Measurements from ENCODE around the gene RASA4.
"Not testable (repeated sequence)": the region's sequence is repeated elsewhere in the genome, so short reads cannot be mapped to it uniquely, and the experiment has no call there.

RASA4 gene

DNA sequence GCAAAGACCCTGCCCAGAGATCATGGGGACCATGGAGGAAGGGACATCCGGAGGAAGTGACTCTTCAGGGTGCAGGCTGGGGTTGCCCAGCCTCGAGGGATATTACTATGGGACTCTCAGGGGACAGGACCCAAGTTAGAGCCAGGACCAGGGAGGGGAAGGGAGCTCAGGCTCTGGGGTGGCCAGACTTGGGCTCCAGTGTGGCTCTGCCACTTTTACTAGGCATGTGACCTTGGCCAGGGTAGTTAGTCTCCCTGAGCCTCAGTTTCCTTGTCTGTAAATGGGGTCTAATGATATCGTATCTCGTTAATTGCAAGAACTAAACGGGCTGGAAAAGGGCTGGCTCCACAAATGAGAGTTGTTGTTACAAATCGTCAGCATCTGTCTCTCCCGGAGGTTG, 6.1 kb downstream of the RASA4 start:
- not testable (repeated sequence) for DNase-seq (ENCODE audit: low read depth); H3K4me3 ChIP-seq (ENCODE audit: low read length)

DNA sequence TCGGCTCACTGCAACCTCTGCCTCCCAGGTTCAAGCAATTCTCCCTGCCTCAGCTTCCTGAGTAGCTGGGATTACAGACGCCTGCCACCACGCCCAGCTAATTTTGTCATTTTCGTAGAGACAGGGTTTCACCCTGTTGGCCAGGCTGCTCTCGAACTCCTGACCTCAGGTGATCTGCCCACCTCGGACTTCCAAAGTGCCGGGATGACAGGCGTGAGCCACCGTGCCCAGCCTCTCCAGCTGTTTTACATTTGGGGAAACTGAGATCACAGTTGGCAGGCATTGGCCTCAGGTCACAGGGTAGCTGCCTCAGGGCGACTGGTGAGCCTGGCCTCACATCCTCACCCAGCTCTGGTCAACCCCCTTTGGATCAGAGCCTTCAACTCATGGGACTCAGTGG, 6.8 kb downstream of the RASA4 start:
- H3K4me3 ChIP-seq (ENCODE audit: low read length); DNase-seq (ENCODE audit: low read depth): not testable (repeated sequence)

DNA sequence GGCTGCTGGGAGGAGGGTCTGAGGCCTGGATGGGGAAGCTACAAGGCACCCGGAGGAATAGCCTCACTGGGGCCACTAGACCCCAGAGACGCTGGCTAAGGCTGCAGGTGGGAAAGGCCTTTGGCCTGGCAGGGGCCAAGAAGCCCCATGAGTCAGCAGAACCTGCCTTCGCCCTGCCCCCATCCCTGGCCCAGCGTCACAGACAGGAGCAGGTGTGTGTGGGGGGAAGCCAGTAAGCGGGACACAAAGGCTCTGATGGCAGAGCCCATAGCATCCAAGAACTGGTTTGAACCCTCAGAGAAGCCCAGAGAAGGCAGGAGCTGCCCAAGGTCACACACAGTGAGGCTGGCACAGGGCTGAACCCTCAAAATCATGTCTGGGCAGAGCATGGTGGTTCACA, 9.7 kb downstream of the RASA4 start:
- H3K4me3 ChIP-seq (ENCODE audit: low read length); DNase-seq (ENCODE audit: low read depth): not testable (repeated sequence)

DNA sequence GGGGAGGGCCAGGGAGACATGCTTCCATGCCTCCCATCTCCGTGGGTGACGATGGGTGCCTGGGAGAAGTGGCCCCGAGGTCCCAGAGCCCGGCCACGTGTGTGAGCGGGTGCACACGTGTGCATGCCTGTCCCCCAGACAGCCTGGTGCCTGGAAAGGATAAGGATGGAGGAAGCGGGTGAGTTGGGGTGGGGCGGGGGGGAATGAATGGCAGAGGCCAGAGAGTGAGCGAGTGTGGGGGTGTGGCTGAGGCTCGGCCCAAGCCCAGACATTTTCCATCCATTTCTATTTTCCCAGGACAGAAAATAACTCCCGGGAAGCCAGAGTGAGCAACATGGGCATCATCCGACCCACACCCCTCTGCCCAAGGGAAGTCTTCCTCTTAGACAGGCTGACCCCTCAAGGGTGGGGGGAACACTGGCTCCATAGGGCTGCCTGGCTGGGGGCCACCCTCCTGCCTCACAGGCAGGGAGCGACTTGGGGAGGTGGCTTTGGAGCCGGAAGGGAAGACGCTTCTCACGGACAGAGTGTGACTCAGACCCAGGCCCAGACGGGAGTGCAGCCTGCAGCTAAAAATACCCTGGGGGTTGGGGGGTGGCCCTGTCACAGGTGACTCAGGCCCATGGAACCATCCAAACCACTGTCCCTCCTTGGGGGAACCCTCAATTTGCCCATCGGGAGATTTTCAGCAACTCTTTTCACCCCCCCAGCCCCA, 12.0 kb downstream of the RASA4 start:
- DNase-seq (ENCODE audit: low read depth), result not testable (repeated sequence)

DNA sequence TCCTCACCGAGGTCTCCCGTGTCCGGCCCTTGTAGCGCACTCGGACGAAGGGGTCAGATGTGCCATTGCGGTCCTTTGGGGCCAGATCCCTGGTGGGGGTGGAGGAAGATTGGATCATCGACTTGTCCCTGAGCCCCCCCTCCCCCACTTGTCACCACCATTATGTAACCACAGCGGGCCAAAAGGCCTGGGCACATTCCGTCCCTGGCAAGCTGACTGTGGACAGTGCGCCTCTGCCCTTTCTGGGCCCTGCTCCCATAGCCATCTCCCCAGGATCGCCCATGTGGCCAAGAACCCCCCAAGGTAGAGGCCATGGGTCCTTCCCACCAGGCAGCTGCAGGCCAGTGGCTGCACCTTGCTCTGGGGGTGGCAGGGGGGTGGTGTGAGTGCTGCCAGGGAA, 14.2 kb downstream of the RASA4 start:
- H3K4me3 ChIP-seq (ENCODE audit: low read length); DNase-seq (ENCODE audit: low read depth): not testable (repeated sequence)

More for the DNA sequence above, 12.0 kb downstream of the RASA4 start:
- H3K4me3 ChIP-seq (ENCODE audit: low read length), result not testable (repeated sequence)

DNA sequence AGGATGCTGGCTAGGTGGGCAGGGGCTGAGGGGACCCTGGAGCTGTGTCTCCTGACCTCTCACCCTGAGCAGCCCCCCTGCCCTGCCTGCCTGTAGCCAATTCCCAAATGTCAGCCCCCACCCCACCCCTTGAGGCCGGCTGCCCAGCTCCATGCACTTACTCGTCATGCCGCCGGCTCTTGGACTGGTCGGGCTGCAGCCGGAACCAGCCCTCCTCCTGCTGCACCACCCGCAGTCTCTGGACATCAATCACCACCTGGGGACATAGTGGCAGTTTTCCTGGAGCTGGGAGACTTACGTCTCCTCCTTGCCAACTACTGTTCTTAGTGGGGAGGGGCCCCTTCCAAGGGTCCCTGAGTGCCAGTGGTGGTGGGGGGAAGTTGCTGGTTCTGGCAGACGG, 16.9 kb downstream of the RASA4 start:
- not testable (repeated sequence) for DNase-seq (ENCODE audit: low read depth); H3K4me3 ChIP-seq (ENCODE audit: low read length)

DNA sequence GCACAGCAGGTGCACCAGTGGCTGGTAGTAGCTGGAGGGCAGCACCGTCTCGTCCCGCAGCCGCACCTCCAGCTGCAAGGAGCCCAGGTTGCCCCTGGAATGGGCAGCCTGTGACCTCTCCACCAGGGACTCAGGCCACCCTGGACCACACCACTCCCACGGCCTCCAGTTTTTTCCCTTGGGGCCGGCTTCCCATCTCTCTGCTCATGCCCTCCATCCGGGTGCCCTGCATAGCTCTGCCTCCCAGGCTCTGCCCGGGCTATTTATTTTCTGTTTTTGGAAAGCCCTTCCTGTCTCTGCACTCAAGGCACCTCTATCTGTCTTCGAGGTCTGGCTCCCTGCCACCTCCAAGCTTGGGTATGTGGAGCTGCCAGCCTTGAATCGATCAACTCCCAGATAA, 20.5 kb downstream of the RASA4 start:
- DNase-seq (ENCODE audit: low read depth); H3K4me3 ChIP-seq (ENCODE audit: low read length): not testable (repeated sequence)

DNA sequence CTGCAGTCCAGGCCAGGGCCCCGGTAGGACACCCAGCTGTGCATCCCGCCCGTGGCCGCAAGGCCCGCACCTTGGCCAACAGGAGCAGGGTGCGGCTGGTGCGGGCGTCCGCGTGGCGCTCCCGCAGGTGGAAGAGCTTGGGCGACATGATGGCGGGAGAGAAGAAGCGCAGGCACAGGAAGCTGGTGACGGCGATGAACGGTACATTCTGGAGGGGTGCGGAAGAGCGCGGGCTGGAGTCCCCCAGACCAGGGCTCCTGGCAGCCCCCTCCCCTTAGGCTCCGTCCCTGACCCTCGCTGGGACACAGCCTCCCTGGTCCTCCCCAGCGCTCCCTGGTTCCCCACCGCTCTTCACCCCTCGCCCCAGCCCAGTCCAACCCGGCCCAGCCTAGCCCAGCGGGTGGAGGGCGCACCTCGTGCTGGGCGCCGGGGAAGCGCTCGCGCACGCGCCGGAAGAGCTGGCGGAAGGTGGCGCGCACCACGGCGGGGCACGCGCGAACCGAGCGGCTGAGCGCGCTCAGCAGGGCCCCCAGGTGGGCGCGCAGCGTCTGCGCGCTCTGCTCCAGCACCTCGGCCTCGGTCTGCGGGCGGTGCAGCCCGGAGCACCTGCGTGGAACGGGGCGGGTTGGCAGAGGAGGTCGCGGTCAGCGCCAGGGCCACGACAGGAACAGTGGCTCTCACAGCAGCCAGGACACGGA, 22.8 kb downstream of the RASA4 start:
- not testable (repeated sequence) for DNase-seq (ENCODE audit: low read depth); H3K4me3 ChIP-seq (ENCODE audit: low read length)

DNA sequence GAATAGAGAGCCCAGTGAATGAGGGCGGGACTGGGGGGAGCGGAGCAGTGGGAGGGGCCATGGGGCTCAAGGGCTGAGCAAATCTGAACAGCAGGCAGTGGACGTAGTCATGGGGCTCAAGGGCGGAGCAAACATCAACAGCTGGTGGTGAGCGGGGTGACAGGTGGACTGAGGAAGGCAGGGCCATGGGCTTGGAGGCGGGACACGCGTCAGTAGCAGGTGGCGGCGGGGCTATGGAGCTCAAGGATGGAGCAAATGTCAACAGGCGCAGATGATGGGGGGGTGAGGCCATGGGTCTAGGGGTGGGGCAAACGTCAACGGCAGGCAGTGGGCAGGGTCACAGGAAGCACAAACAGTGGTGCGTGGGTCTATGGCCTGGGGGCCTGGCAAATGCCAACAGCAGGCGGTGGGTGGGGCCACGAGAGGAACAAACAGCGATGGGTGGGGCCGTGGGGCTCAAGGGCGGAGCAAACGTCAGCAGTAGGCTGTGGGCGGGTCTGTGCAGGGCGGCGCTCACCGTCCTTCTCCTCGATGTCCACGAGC, 24.0 kb downstream of the RASA4 start:
- not testable (repeated sequence) for DNase-seq (ENCODE audit: low read depth); H3K4me3 ChIP-seq (ENCODE audit: low read length)

DNA sequence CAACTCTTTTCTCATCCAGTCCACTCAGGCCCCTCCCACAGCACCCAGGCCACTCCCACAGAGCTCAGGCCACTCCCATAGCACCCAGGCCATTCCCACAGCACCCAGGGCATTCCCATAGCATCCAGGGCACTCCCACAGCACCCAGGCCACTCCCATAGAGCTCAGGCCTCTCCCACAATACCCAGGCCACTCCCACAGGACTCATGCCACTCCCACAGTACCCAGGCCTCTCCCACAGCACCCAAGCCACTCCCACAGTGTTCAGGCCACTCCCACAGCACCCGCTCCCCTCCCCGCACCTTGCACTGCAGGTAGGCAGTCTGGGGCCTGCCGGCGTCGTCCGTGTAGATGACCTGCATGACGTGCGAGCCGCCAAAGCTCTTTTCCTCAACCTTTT, 26.7 kb downstream of the RASA4 start:
- not testable (repeated sequence) for H3K4me3 ChIP-seq (ENCODE audit: low read length); DNase-seq (ENCODE audit: low read depth)

DNA sequence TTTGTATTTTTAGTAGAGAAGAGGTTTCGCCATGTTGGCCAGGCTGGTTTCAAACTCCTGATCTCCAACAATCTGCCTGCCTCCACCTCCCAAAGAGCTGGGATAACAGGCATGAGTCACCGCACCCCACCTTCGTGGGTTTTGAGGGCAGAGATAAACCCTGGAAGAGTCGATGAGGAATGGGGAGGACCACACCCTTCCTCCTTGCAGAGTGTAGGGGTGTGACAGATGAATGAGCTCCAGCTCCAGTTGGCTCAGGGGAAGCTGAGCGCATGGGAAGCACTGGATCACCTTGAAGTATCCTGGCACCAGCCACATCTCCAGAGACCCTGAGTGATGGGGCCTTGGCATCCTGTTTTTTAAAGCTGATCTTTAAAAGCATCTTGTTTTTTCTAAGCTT, 33.1 kb downstream of the RASA4 start:
- DNase-seq (ENCODE audit: low read depth); H3K4me3 ChIP-seq (ENCODE audit: low read length): not testable (repeated sequence)

DNA sequence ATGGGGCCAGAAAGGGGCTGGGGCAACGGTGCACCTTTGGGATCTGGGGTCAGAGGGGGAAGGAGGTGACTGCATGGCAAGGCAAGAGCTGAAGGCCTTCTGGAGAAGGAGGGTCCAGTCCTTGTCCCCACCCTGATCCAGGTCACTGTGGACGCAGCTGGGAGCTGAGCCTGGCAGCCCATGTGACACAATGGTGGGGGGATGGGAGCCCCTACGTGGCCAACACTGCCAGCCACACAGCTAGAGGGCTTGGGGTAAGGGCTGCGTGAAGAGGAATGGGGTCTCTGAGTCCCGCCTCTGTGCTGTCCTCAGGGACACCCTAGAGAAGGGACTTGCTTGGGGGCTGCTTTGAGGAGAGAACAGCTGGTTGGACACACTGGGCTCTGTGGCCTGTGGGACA, 34.8 kb downstream of the RASA4 start:
- DNase-seq (ENCODE audit: low read depth); H3K4me3 ChIP-seq (ENCODE audit: low read length): not testable (repeated sequence)

DNA sequence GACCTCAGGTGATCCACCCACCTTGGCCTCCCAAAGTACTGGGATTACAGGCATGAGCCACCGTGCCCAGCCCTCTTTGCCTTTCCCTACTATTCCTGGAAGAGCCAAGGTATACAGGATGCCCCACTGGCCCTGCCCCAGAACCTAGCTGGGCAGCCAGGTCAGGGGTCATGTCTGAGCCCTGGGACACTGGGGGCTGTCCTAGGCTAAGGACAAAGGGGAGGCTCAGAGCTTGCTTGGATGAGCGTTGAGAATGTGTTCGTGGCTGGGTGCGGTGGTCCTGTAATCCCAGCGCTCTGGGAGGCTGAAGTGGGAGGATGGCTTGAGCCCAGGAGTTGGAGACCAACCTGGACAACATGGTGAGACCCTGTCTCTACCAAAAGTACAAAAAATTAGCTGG, 38.1 kb downstream of the RASA4 start:
- DNase-seq (ENCODE audit: low read depth); H3K4me3 ChIP-seq (ENCODE audit: low read length): not testable (repeated sequence)

DNA sequence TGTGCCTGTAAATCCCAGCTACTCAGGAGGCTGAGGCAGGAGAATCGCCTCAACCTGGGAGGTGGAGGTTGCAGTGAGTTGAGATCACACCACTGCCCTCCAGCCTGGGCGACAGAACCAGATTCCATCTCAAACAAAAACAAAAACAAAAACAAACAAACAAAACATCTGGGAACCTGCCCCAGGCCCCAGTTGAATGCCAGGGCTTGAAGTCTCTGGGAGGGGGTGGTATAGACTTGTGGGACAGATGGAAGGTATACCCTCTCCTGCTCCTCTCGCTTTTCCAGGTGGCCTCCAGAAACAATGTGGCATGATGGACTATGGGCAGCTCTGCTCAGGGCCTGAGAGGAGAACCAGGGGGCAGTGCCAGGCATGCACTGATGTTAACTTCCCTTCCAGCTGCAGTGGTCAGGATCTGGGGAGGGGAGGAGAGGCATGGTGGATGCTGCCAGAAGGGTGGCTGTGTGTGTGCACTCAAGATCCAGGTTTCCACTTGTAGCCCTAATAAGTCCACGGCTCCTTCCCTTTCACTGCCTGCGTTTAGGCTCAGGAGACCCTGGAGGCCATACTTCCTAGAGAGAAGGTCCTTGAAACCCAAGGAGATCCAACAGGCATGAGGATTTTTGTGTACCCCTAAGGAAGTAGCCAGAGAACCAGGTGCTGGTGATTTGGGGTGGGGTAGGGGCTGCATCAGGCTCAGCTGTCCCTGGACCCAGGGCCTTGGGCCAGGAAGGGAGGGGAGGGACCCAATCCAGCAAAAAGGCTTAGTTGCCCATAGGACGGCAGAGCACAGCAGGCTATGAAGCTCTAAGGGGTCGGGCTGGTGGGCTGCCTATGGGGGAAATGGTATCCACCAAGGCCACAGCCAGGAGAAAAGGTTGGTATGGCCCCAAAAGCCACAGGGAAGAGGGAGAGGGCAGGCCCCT, 39.0 kb downstream of the RASA4 start:
- not testable (repeated sequence) for H3K4me3 ChIP-seq (ENCODE audit: low read length); DNase-seq (ENCODE audit: low read depth)

DNA sequence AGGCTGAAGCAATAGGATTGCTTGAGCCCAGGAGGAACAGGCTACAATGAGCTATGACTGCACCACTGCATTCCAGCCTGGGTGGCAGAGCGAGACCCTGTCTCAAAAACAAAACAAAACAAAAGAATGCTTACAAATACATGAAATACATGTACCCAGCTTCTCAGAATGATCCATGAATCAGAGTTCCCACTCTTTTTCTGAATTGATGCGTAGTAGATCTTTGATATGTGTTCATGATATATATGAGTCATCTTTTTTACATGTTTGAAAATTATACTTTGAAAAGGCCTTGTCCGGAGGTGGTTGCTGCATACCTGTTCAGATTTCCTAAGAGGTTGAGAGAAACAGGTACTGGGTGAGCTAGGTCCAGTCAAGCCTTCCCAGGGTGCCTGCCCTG, 40.2 kb downstream of the RASA4 start:
- DNase-seq (ENCODE audit: low read depth); H3K4me3 ChIP-seq (ENCODE audit: low read length): not testable (repeated sequence)

DNA sequence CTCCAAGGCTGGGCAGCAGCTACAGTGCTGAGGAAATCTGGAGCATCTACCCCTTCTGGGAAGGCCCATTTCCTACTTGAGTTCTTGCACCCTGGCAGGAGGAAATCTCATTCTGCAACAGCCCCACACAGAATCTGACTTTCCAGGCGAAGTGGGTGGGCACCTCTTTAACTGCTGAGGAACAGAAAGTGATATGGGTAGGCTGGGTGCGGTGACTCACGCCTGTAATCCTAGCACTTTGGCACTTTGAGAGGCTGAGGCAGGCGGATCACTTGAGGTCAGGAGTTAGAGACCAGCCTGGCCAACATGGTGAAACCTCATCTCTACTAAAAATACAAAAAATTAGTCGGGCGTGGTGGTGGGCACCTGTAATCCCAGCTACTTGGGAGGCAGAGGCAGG, 41.9 kb downstream of the RASA4 start:
- not testable (repeated sequence) for H3K4me3 ChIP-seq (ENCODE audit: low read length); DNase-seq (ENCODE audit: low read depth)
